ENCODE results near the gene EMC7. TPM values are rescaled to one million over a fixed set of nuclear protein-coding genes. Genes with fewer than 3 reads are reported as not detected.
A peak's percentile ranks its signal among the peaks of the same experiment; 100 is the strongest.

EMC7 gene
- total and polyA plus RNA-seq, 2 of the 13 experiments (the other 11 are each of a cell fraction or from before 2014, with no cell fraction given), result 46.8 to 113 TPM

GRCh38 chr15:34038023-34038870 is 63.4 kb downstream of the EMC7 start (continued):
- TF ChIP-seq CENPX (CRISPR knock-in tag; IDR thresholded peaks at IDR 0.05) (no peak), JUNB (CRISPR knock-in tag; IDR thresholded peaks at IDR 0.05; ENCODE audit: borderline replicate concordance) (no peak), ZNF460 (CRISPR knock-in tag; IDR thresholded peaks at IDR 0.05; ENCODE audit: borderline replicate concordance) (no peak), RBM22 (optimal IDR thresholded peaks at IDR 0.05; ENCODE audit: low read length) (no peak), MLXIP (CRISPR knock-in tag; IDR thresholded peaks at IDR 0.05; ENCODE audit: borderline replicate concordance) (no peak), ZNF713 (CRISPR knock-in tag; IDR thresholded peaks at IDR 0.05) (peak; percentile 77; the same call in 1 of the 2 replicates), ZNF792 (CRISPR knock-in tag; IDR thresholded peaks at IDR 0.05) (no peak), BATF2 (CRISPR knock-in tag; IDR thresholded peaks at IDR 0.05) (no peak), XBP1 (CRISPR knock-in tag; IDR thresholded peaks at IDR 0.05) (no peak), ELF1 (CRISPR knock-in tag; IDR thresholded peaks at IDR 0.05) (no peak), ZNF883 (CRISPR knock-in tag; IDR thresholded peaks at IDR 0.05; ENCODE audit: not compliant biosample characterization) (no peak), FOXA1 (IDR thresholded peaks at IDR 0.05) (no peak), FOXA1 (CRISPR knock-in tag; IDR thresholded peaks at IDR 0.05) (0 out of 2 replicates have a peak, but pooled peaks have one; percentile 16), YY1 (IDR thresholded peaks at IDR 0.05; ENCODE audit: insufficient read depth, insufficient replicate concordance, low read depth, low read length) (peak; percentile 43)
- TF ChIP-seq, protein P1, sequence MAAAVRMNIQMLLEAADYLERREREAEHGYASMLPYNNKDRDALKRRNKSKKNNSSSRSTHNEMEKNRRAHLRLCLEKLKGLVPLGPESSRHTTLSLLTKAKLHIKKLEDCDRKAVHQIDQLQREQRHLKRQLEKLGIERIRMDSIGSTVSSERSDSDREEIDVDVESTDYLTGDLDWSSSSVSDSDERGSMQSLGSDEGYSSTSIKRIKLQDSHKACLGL (CRISPR knock-in tag; IDR thresholded peaks at IDR 0.05), result peak; percentile 69; the same call in 1 of the 2 replicates
- TF ChIP-seq, protein P2, sequence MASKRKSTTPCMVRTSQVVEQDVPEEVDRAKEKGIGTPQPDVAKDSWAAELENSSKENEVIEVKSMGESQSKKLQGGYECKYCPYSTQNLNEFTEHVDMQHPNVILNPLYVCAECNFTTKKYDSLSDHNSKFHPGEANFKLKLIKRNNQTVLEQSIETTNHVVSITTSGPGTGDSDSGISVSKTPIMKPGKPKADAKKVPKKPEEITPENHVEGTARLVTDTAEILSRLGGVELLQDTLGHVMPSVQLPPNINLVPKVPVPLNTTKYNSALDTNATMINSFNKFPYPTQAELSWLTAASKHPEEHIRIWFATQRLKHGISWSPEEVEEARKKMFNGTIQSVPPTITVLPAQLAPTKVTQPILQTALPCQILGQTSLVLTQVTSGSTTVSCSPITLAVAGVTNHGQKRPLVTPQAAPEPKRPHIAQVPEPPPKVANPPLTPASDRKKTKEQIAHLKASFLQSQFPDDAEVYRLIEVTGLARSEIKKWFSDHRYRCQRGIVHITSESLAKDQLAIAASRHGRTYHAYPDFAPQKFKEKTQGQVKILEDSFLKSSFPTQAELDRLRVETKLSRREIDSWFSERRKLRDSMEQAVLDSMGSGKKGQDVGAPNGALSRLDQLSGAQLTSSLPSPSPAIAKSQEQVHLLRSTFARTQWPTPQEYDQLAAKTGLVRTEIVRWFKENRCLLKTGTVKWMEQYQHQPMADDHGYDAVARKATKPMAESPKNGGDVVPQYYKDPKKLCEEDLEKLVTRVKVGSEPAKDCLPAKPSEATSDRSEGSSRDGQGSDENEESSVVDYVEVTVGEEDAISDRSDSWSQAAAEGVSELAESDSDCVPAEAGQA (IDR thresholded peaks at IDR 0.05; ENCODE audit: low read depth), result 0 out of 2 replicates have a peak, but pooled peaks have one; percentile 19
- TF ChIP-seq, protein P2 (CRISPR knock-in tag; IDR thresholded peaks at IDR 0.05; ENCODE audit: borderline replicate concordance), result no peak; the same call in 1 of the 2 replicates

Measured in HepG2 (cell line).